Neural crest cell (in vitro differentiated cells): ENCODE data around the gene SOX18. TPM values are rescaled to one million over a fixed set of nuclear protein-coding genes. Genes with fewer than 3 reads are reported as not detected.
A peak's percentile ranks its signal among the peaks of the same experiment; 100 is the strongest.

ENCODE experiments used
- DNase-seq: peaks from one replicate; pipeline ENCODE4 v3.0.0; 2021; ENCODE audit warnings: low read depth, mixed read lengths, low spot score
- H3K27ac Mint-ChIP-seq: one replicate; pipeline ENCODE4 v1.8.0; 2021; ENCODE audit warnings: mild to moderate bottlenecking, mixed read lengths; ENCODE audit not compliant: unreplicated experiment
- H3K27me3 Mint-ChIP-seq: 2 replicates; pipeline ENCODE4 v1.8.0; 2021; ENCODE audit warnings: low read depth, mild to moderate bottlenecking, mixed read lengths
- H3K36me3 Mint-ChIP-seq: 2 replicates; pipeline ENCODE4 v1.8.0; 2021; ENCODE audit warnings: low read depth, mild to moderate bottlenecking, mixed read lengths
- H3K4me1 Mint-ChIP-seq: 2 replicates; pipeline ENCODE4 v1.8.0; 2021; ENCODE audit warnings: mixed read lengths
- H3K4me3 Mint-ChIP-seq: one replicate; pipeline ENCODE4 v1.8.0; 2021; ENCODE audit warnings: mild to moderate bottlenecking, mixed read lengths
- H3K9me3 Mint-ChIP-seq: 2 replicates; pipeline ENCODE4 v1.8.0; 2021; ENCODE audit warnings: mixed read lengths
- long read RNA-seq: library from polyadenylated mRNA; unstranded; transcript quantifications from one replicate; pipeline ENCODE4 v2.0.0, GENCODE V29; 2020
- total RNA-seq: library from RNA; stranded (reverse); gene quantifications from 2 replicates; pipeline ENCODE4 v1.2.1, GENCODE V29; 2021
- TF ChIP-seq, protein P1 (sequence below): fragments of 200-600 bp; sonication (generic); conservative IDR thresholded peaks from 2 replicates; pipeline ENCODE4 v1.5.0; 2021; ENCODE audit warnings: antibody characterized with exemption, mild to moderate bottlenecking

Gene SOX18
- total RNA-seq, result not detected in 2 replicates
- long read RNA-seq, result 0 reads

DNA sequence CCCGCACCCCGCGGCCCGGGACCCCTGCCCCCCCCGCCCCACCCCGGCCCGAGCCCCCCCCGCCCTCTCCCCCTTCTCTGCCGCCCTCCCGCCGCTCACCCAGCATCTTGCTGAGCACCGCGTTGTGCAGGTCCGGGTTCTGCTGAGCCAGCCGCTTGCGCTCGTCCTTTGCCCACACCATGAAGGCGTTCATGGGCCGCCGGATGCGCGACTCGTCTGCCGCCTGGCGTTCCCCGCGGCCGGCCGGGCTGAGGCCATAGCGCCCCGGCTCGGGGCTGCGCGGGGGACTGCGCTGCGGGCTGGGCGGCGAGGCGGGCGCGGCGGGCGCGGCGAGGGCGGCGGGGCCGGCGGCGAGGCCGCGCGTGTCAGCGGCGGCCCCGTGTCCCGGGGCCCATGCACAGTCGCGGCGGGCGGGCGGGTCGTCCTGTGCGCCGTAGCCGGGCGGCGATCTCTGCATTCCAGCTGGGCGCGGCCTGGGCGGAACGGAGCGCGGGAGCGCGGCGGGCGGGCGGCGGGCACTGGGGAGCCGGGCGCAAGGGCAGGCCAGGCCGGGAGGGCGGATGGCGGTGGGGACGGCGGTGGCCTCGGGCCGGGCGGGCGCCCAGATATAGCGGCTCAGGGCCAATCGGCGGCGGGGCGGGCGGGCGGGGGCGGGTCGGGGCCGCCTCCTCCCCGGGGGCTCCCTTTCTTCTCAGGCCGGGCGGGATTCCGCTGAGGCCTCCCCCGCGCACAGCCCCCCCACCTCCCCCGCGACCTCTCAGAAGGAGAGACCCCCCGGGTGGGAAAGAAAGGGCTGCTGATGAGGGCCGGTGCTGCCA, at the start of gene SOX18:
Gene SOX18 (minus strand): TSS at position 580 of the 818 bp plus-strand sequence. CDS start 123 bp downstream, at position 457.
- Mint-ChIP-seq H3K36me3 (no peaks in the 10 kb centered on the region), H3K9me3 (no peaks in the 10 kb centered on the region), H3K27me3 (peaks cover 76% of the 10 kb centered on the region), H3K27ac (no peak within 1 kb of the TSS), H3K4me1 (peaks cover 2% of the 10 kb centered on the region), H3K4me3 (peak within 1 kb of the TSS; percentile 27)
- no peak for DNase-seq
- TF ChIP-seq, protein P1, sequence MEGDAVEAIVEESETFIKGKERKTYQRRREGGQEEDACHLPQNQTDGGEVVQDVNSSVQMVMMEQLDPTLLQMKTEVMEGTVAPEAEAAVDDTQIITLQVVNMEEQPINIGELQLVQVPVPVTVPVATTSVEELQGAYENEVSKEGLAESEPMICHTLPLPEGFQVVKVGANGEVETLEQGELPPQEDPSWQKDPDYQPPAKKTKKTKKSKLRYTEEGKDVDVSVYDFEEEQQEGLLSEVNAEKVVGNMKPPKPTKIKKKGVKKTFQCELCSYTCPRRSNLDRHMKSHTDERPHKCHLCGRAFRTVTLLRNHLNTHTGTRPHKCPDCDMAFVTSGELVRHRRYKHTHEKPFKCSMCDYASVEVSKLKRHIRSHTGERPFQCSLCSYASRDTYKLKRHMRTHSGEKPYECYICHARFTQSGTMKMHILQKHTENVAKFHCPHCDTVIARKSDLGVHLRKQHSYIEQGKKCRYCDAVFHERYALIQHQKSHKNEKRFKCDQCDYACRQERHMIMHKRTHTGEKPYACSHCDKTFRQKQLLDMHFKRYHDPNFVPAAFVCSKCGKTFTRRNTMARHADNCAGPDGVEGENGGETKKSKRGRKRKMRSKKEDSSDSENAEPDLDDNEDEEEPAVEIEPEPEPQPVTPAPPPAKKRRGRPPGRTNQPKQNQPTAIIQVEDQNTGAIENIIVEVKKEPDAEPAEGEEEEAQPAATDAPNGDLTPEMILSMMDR, result no peak

DNA sequence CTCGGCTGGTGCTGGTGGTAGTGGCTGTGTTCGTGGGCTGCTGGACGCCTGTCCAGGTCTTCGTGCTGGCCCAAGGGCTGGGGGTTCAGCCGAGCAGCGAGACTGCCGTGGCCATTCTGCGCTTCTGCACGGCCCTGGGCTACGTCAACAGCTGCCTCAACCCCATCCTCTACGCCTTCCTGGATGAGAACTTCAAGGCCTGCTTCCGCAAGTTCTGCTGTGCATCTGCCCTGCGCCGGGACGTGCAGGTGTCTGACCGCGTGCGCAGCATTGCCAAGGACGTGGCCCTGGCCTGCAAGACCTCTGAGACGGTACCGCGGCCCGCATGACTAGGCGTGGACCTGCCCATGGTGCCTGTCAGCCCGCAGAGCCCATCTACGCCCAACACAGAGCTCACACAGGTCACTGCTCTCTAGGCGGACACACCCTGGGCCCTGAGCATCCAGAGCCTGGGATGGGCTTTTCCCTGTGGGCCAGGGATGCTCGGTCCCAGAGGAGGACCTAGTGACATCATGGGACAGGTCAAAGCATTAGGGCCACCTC, 49.1 kb upstream of the SOX18 start:
- Mint-ChIP-seq H3K27me3 (peaks cover 30% of the 10 kb centered on the region), H3K9me3 (peaks cover 8% of the 10 kb centered on the region), H3K4me1 (peaks cover 4% of the 10 kb centered on the region), H3K36me3 (peaks cover 4% of the 10 kb centered on the region), H3K4me3 (no peak overlapping the region), H3K27ac (no peak overlapping the region)
- no peak for DNase-seq
- TF ChIP-seq, protein P1, result no peak

DNA sequence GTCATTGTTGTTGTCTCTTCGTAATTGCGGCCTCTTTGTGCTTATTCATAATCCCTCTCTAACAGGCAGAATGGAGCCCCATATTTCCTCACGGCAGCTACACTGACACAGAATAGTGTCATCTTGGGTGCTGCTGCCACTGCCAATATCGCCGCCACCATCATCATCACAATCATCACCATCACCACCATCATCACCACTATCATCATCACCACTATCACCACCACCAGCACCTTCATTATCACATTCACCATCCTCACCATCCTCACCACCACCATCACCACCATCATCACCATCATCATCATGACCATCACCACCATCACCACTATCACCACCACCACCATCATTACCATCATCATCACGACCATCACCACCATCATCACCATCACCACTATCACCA, 47.1 kb upstream of the SOX18 start:
- H3K36me3 Mint-ChIP-seq, result peaks cover 4% of the 10 kb centered on the region
- H3K27ac Mint-ChIP-seq, result no peak overlapping the region
- TF ChIP-seq, protein P1, result no peak
- peaks cover 26% of the 10 kb centered on the region for H3K27me3 Mint-ChIP-seq
- H3K9me3 Mint-ChIP-seq, result peaks cover 8% of the 10 kb centered on the region
- no peak overlapping the region for H3K4me3 Mint-ChIP-seq
- peaks cover 8% of the 10 kb centered on the region for H3K4me1 Mint-ChIP-seq
- DNase-seq, result no peak

DNA sequence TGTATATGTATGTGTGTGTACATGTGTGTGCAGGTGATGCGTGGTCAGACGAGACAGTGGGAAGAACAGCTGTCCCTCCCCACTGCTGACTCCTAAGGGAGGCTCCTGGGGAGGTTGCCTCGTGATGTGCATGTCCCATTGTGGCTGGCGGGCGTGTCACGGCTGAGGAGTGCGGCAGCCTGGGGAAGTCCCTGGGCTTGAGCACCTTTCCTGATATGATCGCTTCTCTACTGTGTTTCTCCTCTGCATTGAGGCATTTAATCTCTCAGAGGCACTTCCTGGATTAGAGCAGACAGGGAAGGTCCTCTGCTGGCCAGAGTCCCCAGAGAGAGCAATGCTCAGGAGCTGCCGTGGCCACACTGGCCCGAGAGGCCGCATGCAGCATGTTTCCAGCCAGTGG, 46.5 kb upstream of the SOX18 start:
- Mint-ChIP-seq H3K9me3 (peaks cover 8% of the 10 kb centered on the region), H3K27ac (no peak overlapping the region), H3K27me3 (peaks cover 21% of the 10 kb centered on the region), H3K36me3 (peaks cover 4% of the 10 kb centered on the region), H3K4me3 (no peak overlapping the region), H3K4me1 (peaks cover 10% of the 10 kb centered on the region)
- TF ChIP-seq, protein P1, result no peak
- DNase-seq, result no peak

DNA sequence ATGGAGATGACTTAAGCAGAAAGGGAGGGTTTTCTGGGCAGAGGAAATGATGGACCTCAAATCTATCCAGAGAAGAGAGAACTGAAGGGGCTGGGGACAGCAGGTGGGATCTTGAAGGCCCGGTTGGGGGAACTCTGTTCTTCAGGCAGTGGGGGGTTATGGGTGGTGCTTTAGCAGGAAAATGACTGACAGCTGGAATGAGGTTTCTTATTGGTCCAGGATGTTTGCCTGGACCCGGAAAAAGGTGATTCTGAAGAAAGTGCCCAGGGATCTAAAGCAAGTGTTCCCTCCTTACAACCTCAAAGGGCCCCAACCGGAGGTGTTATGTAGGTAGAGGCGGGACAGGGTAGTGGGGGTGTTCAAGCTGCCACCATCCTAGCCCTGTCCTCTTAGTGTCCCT, 46.0 kb upstream of the SOX18 start:
- Mint-ChIP-seq H3K4me3 (no peak overlapping the region), H3K27me3 (peaks cover 16% of the 10 kb centered on the region), H3K9me3 (peaks cover 8% of the 10 kb centered on the region), H3K27ac (no peak overlapping the region), H3K36me3 (peaks cover 4% of the 10 kb centered on the region), H3K4me1 (peaks cover 10% of the 10 kb centered on the region)
- DNase-seq, result no peak
- TF ChIP-seq, protein P1, result no peak
